Raji (cell line): ENCODE results near the gene LPAR2.

Experiments
- POLR2A ChIP-seq: IDR thresholded peaks from 2 replicates; pipeline ENCODE4 v1.6.1; 2011; ENCODE audit warnings: low read depth, low read length, control low read depth; ENCODE audit not compliant: insufficient read depth

The LPAR2 gene

GRCh38 chr19:19627621-19628500, at the start of gene LPAR2:
TSS of gene LPAR2 (minus strand) at chr19:19628220. CDS start at chr19:19627275, 945 bp downstream.
- TF ChIP-seq POLR2A: 0 out of 2 replicates have a peak, but pooled peaks have one; percentile 38

GRCh38 chr19:19677579-19677978, 49.6 kb upstream of the LPAR2 start:
- TF ChIP-seq POLR2A: no peak

GRCh38 chr19:19674315-19674714, 46.3 kb upstream of the LPAR2 start:
- no peak for TF ChIP-seq POLR2A

- TF ChIP-seq POLR2A: no peak
Measured at GRCh38 chr19:19672816-19673215, 44.8 kb upstream of the LPAR2 start.

GRCh38 chr19:19670070-19670551, 42.1 kb upstream of the LPAR2 start:
- TF ChIP-seq POLR2A: no peak

- peak; percentile 77 for TF ChIP-seq POLR2A
Measured at GRCh38 chr19:19668230-19669012, 40.4 kb upstream of the LPAR2 start, which contains the start of gene ZNF101. TSS of gene ZNF101 (plus strand) at chr19:19668839. CDS start at chr19:19668964, 125 bp downstream.

- peak; percentile 79 for TF ChIP-seq POLR2A
Measured at GRCh38 chr19:19663256-19664120, 35.5 kb upstream of the LPAR2 start, which contains the start of gene ATP13A1. TSS of gene ATP13A1 (minus strand) at chr19:19663676. CDS start at chr19:19663666, 10 bp downstream.

GRCh38 chr19:19662871-19663255, 34.8 kb upstream of the LPAR2 start:
- TF ChIP-seq POLR2A: no peak

- no peak; the same call in 1 of the 2 replicates for TF ChIP-seq POLR2A
Measured at GRCh38 chr19:19662344-19662743, 34.3 kb upstream of the LPAR2 start.

GRCh38 chr19:19661675-19662251, 33.7 kb upstream of the LPAR2 start:
- peak; percentile 58 for TF ChIP-seq POLR2A

- no peak for TF ChIP-seq POLR2A
Measured at GRCh38 chr19:19661141-19661674, 33.2 kb upstream of the LPAR2 start.

- no peak for TF ChIP-seq POLR2A
Measured at GRCh38 chr19:19659646-19660245, 31.7 kb upstream of the LPAR2 start.

- no peak for TF ChIP-seq POLR2A
Measured at GRCh38 chr19:19657397-19657783, 29.4 kb upstream of the LPAR2 start.
